Stimulated activated CD4-positive, alpha-beta T cell treated with anti-CD3 and anti-CD28 coated beads, TNF-alpha, amount 100 ng/mL, for 24 hours (primary cell): ENCODE results near the gene TMEM223.
A peak's percentile ranks its signal among the peaks of the same experiment; 100 is the strongest.
"Not testable (repeated sequence)": the region's sequence is repeated elsewhere in the genome, so short reads cannot be mapped to it uniquely, and the experiment has no call there.

ENCODE experiments used
- DNase-seq, 3 experiments: peaks; one replicate each; pipeline ENCODE4 v3.0.0-alpha.2; 2020; ENCODE audit warnings: low read depth in 3 of 3

TMEM223 gene

GRCh38 chr11:62791501-62792201 is at the start of gene TMEM223:
Gene TMEM223 (minus strand): TSS chr11:62792006. CDS start chr11:62791994, 12 bp downstream.
- DNase-seq, result peak; percentile 81 to 90 (median 85)

GRCh38 chr11:62840721-62841360 is 49.0 kb upstream of the TMEM223 start:
- peak; percentile 75 to 84 (median 82) for DNase-seq

- peak; percentile 83 to 92 (median 86) for DNase-seq
Measured at GRCh38 chr11:62839050-62839945, 47.5 kb upstream of the TMEM223 start, which contains the start of gene WDR74. Gene WDR74 (minus strand): TSS chr11:62839590. CDS start chr11:62839570, 20 bp downstream.

GRCh38 chr11:62835336-62835735 is 43.5 kb upstream of the TMEM223 start:
- no peak for DNase-seq

GRCh38 chr11:62832336-62833234 is 40.8 kb upstream of the TMEM223 start, which contains the start of gene TEX54:
Gene TEX54 (minus strand): TSS chr11:62832841.
- no peak for DNase-seq

GRCh38 chr11:62831520-62832335 is 39.9 kb upstream of the TMEM223 start, which contains the start of gene STX5:
Gene STX5 (minus strand): TSS chr11:62832051. CDS start chr11:62831243, 808 bp downstream.
- DNase-seq, result peak; percentile 99 to 100 (median 100)

GRCh38 chr11:62830904-62831519 is 39.2 kb upstream of the TMEM223 start:
- no peak for DNase-seq

- DNase-seq, result not testable (repeated sequence)
Measured at GRCh38 chr11:62828130-62828529, 36.3 kb upstream of the TMEM223 start.

GRCh38 chr11:62823677-62824076 is 31.9 kb upstream of the TMEM223 start:
- DNase-seq, result no peak

GRCh38 chr11:62817129-62817528 is 25.3 kb upstream of the TMEM223 start:
- no peak for DNase-seq

- no peak for DNase-seq
Measured at GRCh38 chr11:62816557-62816956, 24.8 kb upstream of the TMEM223 start.

- DNase-seq, result no peak
Measured at GRCh38 chr11:62811659-62812058, 19.9 kb upstream of the TMEM223 start.

GRCh38 chr11:62810748-62811147 is 18.9 kb upstream of the TMEM223 start:
- DNase-seq, result no peak

- DNase-seq, result no peak
Measured at GRCh38 chr11:62806611-62807121, 14.9 kb upstream of the TMEM223 start.

GRCh38 chr11:62805961-62806441 is 14.2 kb upstream of the TMEM223 start:
- peak in 2 of 3 experiments; percentile 18 to 22 for DNase-seq

GRCh38 chr11:62805076-62805892 is 13.5 kb upstream of the TMEM223 start, which contains the start of gene NXF1:
Gene NXF1 (minus strand): TSS chr11:62805440. CDS start chr11:62805356, 84 bp downstream.
- DNase-seq, result peak; percentile 92 to 93 (median 93)

GRCh38 chr11:62804310-62805075 is 12.7 kb upstream of the TMEM223 start:
- peak in 1 of 3 experiments; percentile 15 for DNase-seq
